CD4-positive, alpha-beta T cell (primary cell): Measurements from ENCODE around the gene IL18R1. TPM values are rescaled to one million over a fixed set of nuclear protein-coding genes. Genes with fewer than 3 reads are reported as not detected.
A peak's percentile ranks its signal among the peaks of the same experiment; 100 is the strongest.

ENCODE experiments used
- ATAC-seq: fragments of 200-7000 bp; cut with Tn5 transposase; one replicate; pipeline ENCODE4 v1.10.0; 2022; ENCODE audit warnings: mild to moderate bottlenecking; ENCODE audit not compliant: poor library complexity
- CTCF ChIA-PET: fragments of 350-600 bp; sonication (Branson Sonifier 250); formaldehyde crosslinking; loops from one replicate; lab custom pipeline; 2021; ENCODE audit warnings: antibody characterized with exemption, inconsistent platforms; lab: Charles Lee
- POLR2A ChIA-PET: fragments of 350-600 bp; sonication (Branson Sonifier 250); formaldehyde crosslinking; loops from one replicate; lab custom pipeline; 2021; ENCODE audit warnings: antibody characterized with exemption, inconsistent platforms; lab: Charles Lee
- DNase-seq, 14 experiments: peaks; one replicate each; pipeline ENCODE4 v3.0.0-alpha.2; 2013 to 2020; ENCODE audit warnings: mixed read lengths in 2 of 14
- H3K27ac ChIP-seq, 2 donors: one replicate each; pipeline versions ENCODE4 v1.5.1 to v1.7.0; 2013; ENCODE audit warnings: low read length in 2 of 2, low read depth in 1 of 2, mild to moderate bottlenecking in 1 of 2
- H3K27me3 ChIP-seq, 2 experiments: 1 replicate in 1 of 2; 2 replicates in 1 of 2; pipeline versions ENCODE4 v1.6.1 to v1.7.0; 2013; ENCODE audit warnings: low read length in 2 of 2, control low read depth in 1 of 2, mild to moderate bottlenecking in 1 of 2, moderate library complexity in 1 of 2; ENCODE audit not compliant: insufficient read depth in 2 of 2, control insufficient read depth in 1 of 2
- H3K36me3 ChIP-seq: one replicate; pipeline ENCODE4 v1.6.1; 2013; ENCODE audit warnings: low read length, control low read depth; ENCODE audit not compliant: insufficient read depth
- H3K4me1 ChIP-seq: one replicate; pipeline ENCODE4 v1.6.1; 2013; ENCODE audit warnings: low read length, control low read depth; ENCODE audit not compliant: insufficient read depth
- H3K4me3 ChIP-seq: one replicate; pipeline ENCODE4 v1.5.1; 2013; ENCODE audit warnings: mild to moderate bottlenecking, low read length, moderate library complexity
- H3K9me3 ChIP-seq, 2 experiments: 1 replicate in 1 of 2; 2 replicates in 1 of 2; pipeline versions ENCODE4 v1.6.1 to v1.7.0; 2013; ENCODE audit warnings: low read length in 2 of 2, mild to moderate bottlenecking in 2 of 2, control low read depth in 1 of 2, moderate library complexity in 1 of 2; ENCODE audit not compliant: control insufficient read depth in 1 of 2, insufficient read depth in 1 of 2
- H3K27ac Mint-ChIP-seq: one replicate; pipeline ENCODE4 v1.8.0; 2020; ENCODE audit warnings: mixed read lengths
- H3K27me3 Mint-ChIP-seq: one replicate; pipeline ENCODE4 v1.8.0; 2021; ENCODE audit warnings: mixed read lengths
- H3K36me3 Mint-ChIP-seq: one replicate; pipeline ENCODE4 v1.8.0; 2021; ENCODE audit warnings: low read depth, mixed read lengths
- H3K4me1 Mint-ChIP-seq: one replicate; pipeline ENCODE4 v1.8.0; 2021; ENCODE audit warnings: low read depth, mixed read lengths
- H3K4me3 Mint-ChIP-seq: one replicate; pipeline ENCODE4 v1.8.0; 2020; ENCODE audit warnings: mild to moderate bottlenecking, mixed read lengths
- H3K9me3 Mint-ChIP-seq: one replicate; pipeline ENCODE4 v1.8.0; 2020; ENCODE audit warnings: mixed read lengths
- intact Hi-C, 2 experiments: fragments of 100-400 bp; cut with DNase I in 1 of 2; cut with micrococcal nuclease in 1 of 2; formaldehyde crosslinking; loops; one replicate each; pipeline versions ENCODE4 v1.15.1 to v1.9.0; 2023 to 2025; cut with DNase I, micrococcal nuclease
- total RNA-seq, 174 experiments: library from RNA in 2 of 174; stranded (reverse) in 2 of 174; gene quantifications; one replicate each; pipeline ENCODE4 v1.2.3 and lab custom pipeline; 2021 to 2026
- TF ChIP-seq, protein P1 (sequence below): fragments of 200-600 bp; IDR thresholded peaks from one replicate; pipeline ENCODE4 v1.8.0; 2022; ENCODE audit warnings: antibody characterized with exemption, mild to moderate bottlenecking

Gene IL18R1
- total RNA-seq, 2 experiments from 2014 or later = 7.6 to 9.1 TPM

DNA sequence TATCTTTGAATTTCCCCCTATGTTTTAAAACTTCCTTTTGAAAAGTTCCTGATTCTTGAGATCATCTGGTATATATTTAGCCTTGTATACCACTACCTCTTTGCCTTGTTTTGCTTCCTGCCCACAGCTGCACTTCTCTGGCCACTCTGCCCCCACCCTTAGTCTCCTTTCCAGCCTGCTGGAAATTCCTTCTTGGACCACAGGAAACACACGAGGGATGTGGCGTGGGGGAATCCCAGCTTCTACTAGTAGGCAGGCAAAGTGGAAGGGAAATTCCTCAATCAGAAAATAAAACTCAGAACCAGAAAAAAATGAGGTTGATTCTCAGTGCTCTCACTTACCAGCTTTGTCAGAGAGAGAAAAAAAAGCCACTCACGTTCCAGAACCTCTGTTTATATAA lies 80.7 kb downstream of the IL18R1 start:
- no peaks in the 10 kb centered on the region for H3K36me3 Mint-ChIP-seq
- ATAC-seq = no peak
- ChIA-PET CTCF (interaction anchor here (1.1 kb wide), 1 partner anchor 10 kb away, joined by 3 read pairs; no protein-coding TSS in a partner anchor), POLR2A (no interaction called here)
- no peak overlapping the region for H3K27ac Mint-ChIP-seq
- DNase-seq = peak in 2 of 14 experiments; percentile 54 to 67
- Histone ChIP-seq H3K4me1 (peaks cover 11% of the 10 kb centered on the region), H3K27me3 (no peaks in the 10 kb centered on the region), H3K27ac (no peak overlapping the region), H3K36me3 (no peaks in the 10 kb centered on the region), H3K9me3 (no peaks in the 10 kb centered on the region), H3K4me3 (no peak overlapping the region)
- TF ChIP-seq, protein P1, sequence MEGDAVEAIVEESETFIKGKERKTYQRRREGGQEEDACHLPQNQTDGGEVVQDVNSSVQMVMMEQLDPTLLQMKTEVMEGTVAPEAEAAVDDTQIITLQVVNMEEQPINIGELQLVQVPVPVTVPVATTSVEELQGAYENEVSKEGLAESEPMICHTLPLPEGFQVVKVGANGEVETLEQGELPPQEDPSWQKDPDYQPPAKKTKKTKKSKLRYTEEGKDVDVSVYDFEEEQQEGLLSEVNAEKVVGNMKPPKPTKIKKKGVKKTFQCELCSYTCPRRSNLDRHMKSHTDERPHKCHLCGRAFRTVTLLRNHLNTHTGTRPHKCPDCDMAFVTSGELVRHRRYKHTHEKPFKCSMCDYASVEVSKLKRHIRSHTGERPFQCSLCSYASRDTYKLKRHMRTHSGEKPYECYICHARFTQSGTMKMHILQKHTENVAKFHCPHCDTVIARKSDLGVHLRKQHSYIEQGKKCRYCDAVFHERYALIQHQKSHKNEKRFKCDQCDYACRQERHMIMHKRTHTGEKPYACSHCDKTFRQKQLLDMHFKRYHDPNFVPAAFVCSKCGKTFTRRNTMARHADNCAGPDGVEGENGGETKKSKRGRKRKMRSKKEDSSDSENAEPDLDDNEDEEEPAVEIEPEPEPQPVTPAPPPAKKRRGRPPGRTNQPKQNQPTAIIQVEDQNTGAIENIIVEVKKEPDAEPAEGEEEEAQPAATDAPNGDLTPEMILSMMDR = no peak
- no peak overlapping the region for H3K4me3 Mint-ChIP-seq
- H3K27me3 Mint-ChIP-seq = no peaks in the 10 kb centered on the region
- H3K9me3 Mint-ChIP-seq = no peaks in the 10 kb centered on the region
- intact Hi-C loops = no loop called here
- peaks cover 15% of the 10 kb centered on the region for H3K4me1 Mint-ChIP-seq

DNA sequence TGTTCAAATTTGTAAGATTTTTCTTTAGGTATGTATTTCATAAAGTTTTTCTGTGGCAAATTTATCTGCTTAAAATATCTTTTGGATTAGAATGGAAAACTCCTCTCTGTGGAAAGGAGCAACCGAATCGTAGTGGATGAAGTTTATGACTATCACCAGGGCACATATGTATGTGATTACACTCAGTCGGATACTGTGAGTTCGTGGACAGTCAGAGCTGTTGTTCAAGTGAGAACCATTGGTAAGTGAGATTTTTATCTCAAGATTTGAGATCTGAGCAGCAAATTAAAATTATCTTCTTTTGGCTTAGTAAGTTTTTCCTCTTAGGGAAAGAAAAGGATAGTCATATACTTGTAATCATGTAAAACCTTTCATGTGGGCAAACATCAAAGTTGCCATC lies 81.5 kb downstream of the IL18R1 start:
- TF ChIP-seq, protein P1 = no peak
- intact Hi-C loops = no loop called here
- Mint-ChIP-seq H3K4me1 (peaks cover 13% of the 10 kb centered on the region), H3K9me3 (no peaks in the 10 kb centered on the region), H3K4me3 (no peak overlapping the region), H3K36me3 (no peaks in the 10 kb centered on the region), H3K27ac (no peak overlapping the region), H3K27me3 (no peaks in the 10 kb centered on the region)
- no peaks in the 10 kb centered on the region for H3K9me3 ChIP-seq
- H3K36me3 ChIP-seq = no peaks in the 10 kb centered on the region
- no peak overlapping the region for H3K4me3 ChIP-seq
- DNase-seq (no peak), ATAC-seq (no peak)
- H3K27ac ChIP-seq = no peak overlapping the region
- H3K4me1 ChIP-seq = peaks cover 11% of the 10 kb centered on the region
- H3K27me3 ChIP-seq = no peaks in the 10 kb centered on the region
- ChIA-PET CTCF (interaction anchor here (1.1 kb wide), 1 partner anchor 9 kb away, joined by 3 read pairs; no protein-coding TSS in a partner anchor), POLR2A (no interaction called here)

DNA sequence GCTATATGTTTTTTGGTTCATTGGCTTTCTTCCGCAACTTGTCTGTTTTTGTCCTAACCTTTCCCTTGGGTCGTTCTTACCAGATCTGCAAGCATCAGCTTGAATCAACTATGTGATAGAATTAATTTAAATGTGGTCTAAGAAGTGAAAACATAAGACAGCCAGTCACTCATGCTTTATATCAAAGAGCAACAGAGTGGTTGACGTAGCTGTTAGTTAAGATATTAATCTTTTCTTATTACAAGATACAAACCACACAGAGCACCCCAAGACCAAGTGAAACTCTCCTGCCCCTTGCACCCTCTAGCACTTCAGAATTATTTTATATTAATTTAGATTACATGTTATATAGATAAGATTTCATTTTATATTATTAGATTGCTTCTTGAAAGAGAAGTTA lies 82.5 kb downstream of the IL18R1 start:
- peaks cover 17% of the 10 kb centered on the region for H3K4me1 Mint-ChIP-seq
- no peaks in the 10 kb centered on the region for H3K9me3 Mint-ChIP-seq
- no peak overlapping the region for H3K4me3 Mint-ChIP-seq
- DNase-seq (no peak), ATAC-seq (no peak)
- Histone ChIP-seq H3K36me3 (no peaks in the 10 kb centered on the region), H3K27me3 (no peaks in the 10 kb centered on the region), H3K4me1 (peaks cover 11% of the 10 kb centered on the region), H3K27ac (no peak overlapping the region), H3K9me3 (no peaks in the 10 kb centered on the region), H3K4me3 (no peak overlapping the region)
- TF ChIP-seq, protein P1 = no peak
- ChIA-PET CTCF (no interaction called here), POLR2A (interaction anchor here (0.8 kb wide), 1 partner anchor 197 kb away, joined by 3 read pairs; no protein-coding TSS in a partner anchor)
- no peaks in the 10 kb centered on the region for H3K27me3 Mint-ChIP-seq
- no peak overlapping the region for H3K27ac Mint-ChIP-seq
- H3K36me3 Mint-ChIP-seq = no peaks in the 10 kb centered on the region
- intact Hi-C loops = no loop called here
